Neural cell (in vitro differentiated cells): ENCODE results near the gene FAM170B.

Source experiments
- CTCF ChIP-seq: fragments of 450-650 bp; IDR thresholded peaks from 2 replicates; pipeline ENCODE4 v1.5.1; 2014; ENCODE audit warnings: antibody characterized with exemption, mild to moderate bottlenecking, moderate library complexity; ENCODE audit not compliant: poor library complexity, severe bottlenecking
- EP300 ChIP-seq: fragments of 450-650 bp; conservative IDR thresholded peaks from 2 replicates; pipeline ENCODE4 v1.6.1; 2014; ENCODE audit warnings: antibody characterized with exemption, mild to moderate bottlenecking, moderate library complexity; ENCODE audit not compliant: poor library complexity, severe bottlenecking
- EZH2 ChIP-seq: fragments of 200-600, 300-800 bp; shearing (Covaris generic), sonication (generic); IDR thresholded peaks from 2 replicates; pipeline ENCODE4 v1.6.1; 2014; ENCODE audit warnings: antibody characterized with exemption, low read length, borderline replicate concordance, mild to moderate bottlenecking; ENCODE audit not compliant: insufficient read depth, poor library complexity, severe bottlenecking
- POLR2AphosphoS5 ChIP-seq: IDR thresholded peaks from 2 replicates; pipeline ENCODE4 v1.6.1; 2012
- RAD21 ChIP-seq: fragments of 450-650 bp; conservative IDR thresholded peaks from 2 replicates; pipeline ENCODE4 v1.6.1; 2014; ENCODE audit warnings: antibody characterized with exemption, mild to moderate bottlenecking, moderate library complexity
- REST ChIP-seq: IDR thresholded peaks from 2 replicates; pipeline ENCODE4 v1.6.1; 2012; ENCODE audit warnings: borderline replicate concordance
- SMC3 ChIP-seq: fragments of 450-650 bp; conservative IDR thresholded peaks from 2 replicates; pipeline ENCODE4 v1.6.1; 2014; ENCODE audit warnings: antibody characterized with exemption, mild to moderate bottlenecking, moderate library complexity; ENCODE audit not compliant: poor library complexity
- TAF1 ChIP-seq: IDR thresholded peaks from 2 replicates; pipeline ENCODE4 v1.6.1; 2012; ENCODE audit warnings: low read depth

- TF ChIP-seq CTCF (no peak), EP300 (no peak), TAF1 (no peak), POLR2AphosphoS5 (no peak), EZH2 (no peak), RAD21 (no peak), SMC3 (no peak), REST (no peak)
These were observed 37.0 kb upstream of the FAM170B start for GRCh38 chr10:49170632-49171325.
